Body of pancreas (tissue), 4 donors: ENCODE measurements around the gene TMTC2.

ENCODE experiments used
- CTCF ChIP-seq, 7 experiments: fragments of 450-650 bp in 4 of 7; fragments of 200-600 bp in 3 of 7; sonication (generic) in 3 of 7; IDR thresholded peaks; one replicate each; pipeline ENCODE4 v1.5.1; 2016 to 2019; ENCODE audit warnings: antibody characterized with exemption in 7 of 7
- POLR2A ChIP-seq, 3 donors: fragments of 450-650 bp; IDR thresholded peaks; one replicate each; pipeline ENCODE4 v1.6.1; 2016; ENCODE audit warnings: antibody characterized with exemption in 3 of 3, mild to moderate bottlenecking in 2 of 3

GRCh38 chr12:83036847-83037246, 350.1 kb downstream of the TMTC2 start:
- TF ChIP-seq CTCF (IDR thresholded peaks at IDR 0.05) (no peak), POLR2A (IDR thresholded peaks at IDR 0.05) (no peak)
